Activated gamma-delta T cell treated with Interleukin-2 at 50 U/mL for 16 hours (primary cell): ENCODE measurements around the gene FCHSD2.
"Not testable (repeated sequence)": the region's sequence is repeated elsewhere in the genome, so short reads cannot be mapped to it uniquely, and the experiment has no call there.

ENCODE experiments used
- DNase-seq: peaks from one replicate; pipeline ENCODE4 v3.0.0-alpha.2; 2020

FCHSD2 gene

DNA sequence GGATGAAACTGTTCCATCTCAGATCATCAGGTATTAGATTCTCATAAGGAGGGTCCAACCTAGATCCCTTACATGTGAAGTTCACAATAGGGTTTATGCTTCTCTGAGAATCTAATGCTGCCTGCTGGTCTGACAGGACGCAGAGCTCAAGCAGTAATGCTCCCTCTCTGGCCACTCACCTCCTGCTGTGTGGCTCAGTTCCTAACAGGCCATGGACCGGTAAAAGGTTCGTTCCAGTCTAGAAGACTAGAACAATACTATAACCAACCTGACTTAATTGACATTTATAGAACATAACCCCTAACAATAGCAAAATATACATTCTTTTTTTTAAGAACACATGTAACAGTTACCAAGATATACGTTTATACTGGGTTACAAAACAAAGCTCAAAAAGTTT, 282.1 kb downstream of the FCHSD2 start:
- no peak for DNase-seq

DNA sequence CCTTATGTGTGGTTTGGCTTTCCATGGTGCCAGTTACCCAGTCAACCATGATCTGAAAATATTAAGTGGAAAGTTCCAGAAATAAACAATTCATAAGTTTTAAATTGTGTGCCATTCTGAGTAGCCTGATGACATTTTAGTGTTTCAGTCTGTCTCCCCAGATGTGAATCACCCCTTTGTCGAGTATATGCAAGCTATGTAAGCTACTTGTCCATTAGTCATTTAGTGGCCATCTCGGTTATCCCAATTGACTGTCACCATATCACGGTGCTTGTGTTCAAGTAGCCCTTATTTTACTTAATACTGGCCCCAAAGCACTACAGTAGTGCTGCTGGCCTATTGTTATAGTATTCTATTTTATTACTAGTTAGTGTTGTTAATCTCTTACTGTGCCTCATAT, 283.0 kb downstream of the FCHSD2 start:
- DNase-seq: no peak

DNA sequence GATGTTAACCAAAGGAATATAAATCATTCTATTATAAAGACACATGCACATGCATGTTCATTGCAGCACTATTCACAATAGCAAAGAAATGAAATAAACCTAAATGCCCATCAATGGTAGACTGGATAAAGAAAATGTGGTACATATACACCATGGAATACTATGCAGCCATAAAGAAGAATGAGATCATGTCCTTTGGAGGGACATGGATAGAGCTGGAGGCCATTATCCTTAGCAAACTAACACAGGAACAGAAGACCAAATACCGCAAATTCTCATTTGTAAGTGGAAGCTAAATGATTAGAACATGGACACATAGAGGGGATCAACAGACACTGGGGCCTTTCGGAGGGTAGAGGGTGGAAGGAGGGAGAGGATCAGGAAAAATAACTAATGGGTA, 283.9 kb downstream of the FCHSD2 start:
- not testable (repeated sequence) for DNase-seq

DNA sequence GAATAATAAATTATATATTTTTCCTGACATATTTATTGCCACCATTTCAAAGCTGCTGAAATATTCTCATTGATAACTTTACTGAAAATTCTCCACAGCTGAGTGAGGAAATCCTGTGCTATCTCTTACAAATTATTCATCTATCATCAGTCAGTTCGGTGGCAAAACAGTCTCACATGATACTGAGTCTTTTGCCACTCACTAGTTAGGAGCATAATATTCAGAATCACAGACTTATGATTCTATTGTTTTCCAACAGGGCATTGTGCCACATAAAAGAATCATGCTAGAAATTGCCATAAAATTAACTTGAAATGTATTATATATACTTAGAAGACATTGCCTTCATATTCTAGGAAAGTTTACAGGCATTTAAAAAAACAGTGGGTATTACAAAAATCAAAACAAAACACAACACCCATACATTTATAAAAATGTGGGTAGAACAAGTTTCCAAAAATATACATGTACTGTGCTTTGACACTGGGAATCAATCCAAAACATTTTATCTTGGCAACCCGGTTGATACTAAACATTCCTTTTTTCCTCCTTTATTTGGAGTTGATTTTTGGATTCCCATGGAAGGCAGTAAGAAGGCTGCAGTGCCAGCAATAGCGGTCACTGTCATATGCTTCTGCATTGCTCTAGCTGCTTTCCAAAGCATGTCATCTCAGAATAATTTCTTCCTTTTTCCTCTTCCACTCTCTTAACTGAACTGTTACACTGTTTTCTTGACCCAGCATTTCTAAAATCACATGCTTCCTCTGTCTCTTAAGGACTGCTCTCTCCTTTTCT, 285.4 kb downstream of the FCHSD2 start:
- no peak for DNase-seq

DNA sequence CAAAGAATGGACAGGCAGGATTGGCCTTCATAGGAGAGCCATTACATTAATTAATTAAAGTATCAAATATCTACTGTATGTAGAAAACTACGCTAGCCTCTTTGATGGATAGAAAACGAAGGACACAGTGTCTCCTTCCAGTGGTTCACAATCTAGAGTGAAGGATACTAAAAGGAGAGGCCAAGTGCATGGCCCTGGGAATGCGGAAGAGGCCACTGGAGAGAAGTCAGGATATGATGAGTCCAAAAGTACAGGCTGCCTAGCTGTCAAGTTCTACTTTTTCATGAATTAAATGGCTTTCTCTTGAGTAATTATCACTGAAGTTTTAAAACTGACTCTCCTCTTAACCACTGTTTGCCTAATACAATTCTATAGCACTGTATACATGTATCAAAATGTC, 286.1 kb downstream of the FCHSD2 start:
- DNase-seq: no peak

DNA sequence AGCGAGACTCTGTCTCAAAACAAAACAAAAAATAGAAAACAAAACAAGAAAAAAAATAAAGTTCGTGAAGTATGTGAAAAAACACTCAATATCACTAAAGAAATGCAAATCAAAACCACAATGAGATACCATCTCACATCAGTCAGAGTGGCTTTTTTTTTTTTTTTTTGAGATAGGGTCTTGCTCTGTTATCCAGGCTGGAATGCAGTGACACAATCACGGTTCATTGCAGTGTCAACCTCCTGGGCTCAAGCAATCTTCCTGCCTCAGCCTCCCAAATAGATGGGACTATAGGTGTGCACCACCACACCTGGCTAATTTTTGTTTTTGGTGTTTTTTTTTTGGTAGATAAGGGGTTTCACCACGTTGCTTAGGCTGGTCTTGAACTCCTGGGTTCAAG, 290.4 kb downstream of the FCHSD2 start:
- no peak for DNase-seq

DNA sequence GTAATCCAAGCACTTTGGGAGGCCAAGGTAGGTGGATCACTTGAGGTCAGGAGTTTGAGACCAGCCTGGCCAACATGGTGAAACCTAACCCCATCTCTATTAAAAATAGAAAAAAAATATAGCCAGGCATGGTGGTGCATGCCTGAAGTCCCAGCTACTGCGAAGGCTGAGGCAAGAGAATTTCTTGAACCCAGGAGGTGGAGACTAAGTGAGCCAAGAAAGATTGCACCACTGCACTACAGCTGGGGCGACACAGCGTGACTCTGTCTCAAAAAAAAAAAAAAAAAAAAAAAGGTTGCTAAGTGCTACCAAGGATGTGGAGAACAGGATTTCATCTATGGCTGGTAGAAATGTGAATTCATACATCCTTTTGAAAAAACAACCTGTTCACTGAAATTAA, 291.3 kb downstream of the FCHSD2 start:
- no peak for DNase-seq

GRCh38 chr11:72848846-72849466, 293.2 kb downstream of the FCHSD2 start:
- DNase-seq: peak; percentile 31

- DNase-seq: no peak
Observed at GRCh38 chr11:72844356-72844755, 297.8 kb downstream of the FCHSD2 start.

DNA sequence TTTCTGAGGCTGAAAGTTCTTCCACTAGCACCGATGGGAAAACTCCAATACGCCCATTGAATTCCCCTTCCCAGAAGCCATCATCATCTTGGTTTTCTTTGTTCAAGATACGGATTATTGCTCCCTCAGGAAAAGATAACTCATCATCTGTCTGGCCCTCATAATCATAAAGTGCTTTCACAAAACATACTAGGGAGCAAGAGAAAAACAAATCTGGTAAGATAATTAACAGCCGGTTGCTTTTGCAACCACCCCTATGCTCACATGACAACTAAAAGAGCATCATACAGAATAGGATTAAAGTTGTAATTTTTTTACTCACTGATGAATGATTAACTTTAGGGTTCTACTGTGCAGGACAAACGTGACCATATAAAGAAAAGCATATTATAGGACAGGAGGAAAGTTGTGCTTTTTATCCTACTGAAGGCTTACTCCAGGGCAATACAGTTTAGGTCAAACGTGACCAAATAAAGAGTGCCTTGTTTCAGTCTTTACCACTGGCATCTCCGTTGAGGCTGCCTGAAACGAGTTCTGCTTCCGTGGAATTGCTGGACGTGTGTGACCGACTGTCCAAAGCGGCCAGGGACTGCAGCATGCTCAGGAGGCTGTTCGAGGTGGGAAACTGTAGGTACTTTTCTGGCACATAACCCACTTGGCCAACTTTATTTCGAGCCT, 299.3 kb downstream of the FCHSD2 start:
- no peak for DNase-seq

DNA sequence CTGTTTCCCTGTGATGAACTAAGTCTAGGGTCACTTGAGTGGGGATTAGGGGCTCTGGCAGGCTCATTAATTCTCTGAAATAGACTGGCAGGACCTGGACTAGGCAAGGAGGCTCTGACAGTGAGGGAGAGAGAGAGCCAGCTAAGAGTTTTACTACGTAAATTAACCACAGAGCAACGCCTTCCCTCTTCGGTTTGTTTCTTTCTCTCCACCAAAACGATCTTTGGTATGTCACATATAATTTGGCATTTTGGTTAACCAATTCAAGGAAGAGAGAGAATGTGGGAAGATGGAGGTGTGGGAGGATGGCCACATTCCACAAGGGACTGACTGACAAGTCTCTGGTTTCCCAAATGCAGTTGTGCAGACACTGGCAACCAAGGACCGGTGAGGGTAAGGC, 300.0 kb downstream of the FCHSD2 start:
- DNase-seq: no peak

GRCh38 chr11:72841397-72841796, 300.7 kb downstream of the FCHSD2 start:
- DNase-seq: no peak

- DNase-seq: no peak
Observed at GRCh38 chr11:72840780-72841179, 301.3 kb downstream of the FCHSD2 start.

GRCh38 chr11:72838691-72839305, 303.3 kb downstream of the FCHSD2 start:
- no peak for DNase-seq

DNA sequence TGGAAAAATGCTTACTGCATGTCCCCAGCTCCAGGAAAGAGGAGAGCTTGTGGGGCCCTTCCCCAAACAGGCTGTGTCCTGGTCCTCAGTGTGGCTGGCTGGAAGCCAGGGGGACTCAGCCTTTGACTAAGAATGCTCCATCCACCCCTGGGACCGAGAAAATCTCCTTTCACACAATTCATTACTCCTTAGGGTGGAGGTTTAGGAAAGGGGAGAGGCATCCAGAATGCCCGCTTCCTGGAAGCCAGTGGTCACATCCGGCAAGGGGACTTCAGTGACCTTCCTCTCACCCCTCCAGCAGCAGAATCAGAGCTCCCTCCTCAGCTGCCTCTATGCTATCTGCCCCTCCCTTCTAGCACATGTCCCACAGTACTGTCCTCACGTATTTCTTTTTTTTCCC, 306.0 kb downstream of the FCHSD2 start:
- no peak for DNase-seq

- no peak for DNase-seq
Observed at GRCh38 chr11:72834905-72835304, 307.2 kb downstream of the FCHSD2 start.

DNA sequence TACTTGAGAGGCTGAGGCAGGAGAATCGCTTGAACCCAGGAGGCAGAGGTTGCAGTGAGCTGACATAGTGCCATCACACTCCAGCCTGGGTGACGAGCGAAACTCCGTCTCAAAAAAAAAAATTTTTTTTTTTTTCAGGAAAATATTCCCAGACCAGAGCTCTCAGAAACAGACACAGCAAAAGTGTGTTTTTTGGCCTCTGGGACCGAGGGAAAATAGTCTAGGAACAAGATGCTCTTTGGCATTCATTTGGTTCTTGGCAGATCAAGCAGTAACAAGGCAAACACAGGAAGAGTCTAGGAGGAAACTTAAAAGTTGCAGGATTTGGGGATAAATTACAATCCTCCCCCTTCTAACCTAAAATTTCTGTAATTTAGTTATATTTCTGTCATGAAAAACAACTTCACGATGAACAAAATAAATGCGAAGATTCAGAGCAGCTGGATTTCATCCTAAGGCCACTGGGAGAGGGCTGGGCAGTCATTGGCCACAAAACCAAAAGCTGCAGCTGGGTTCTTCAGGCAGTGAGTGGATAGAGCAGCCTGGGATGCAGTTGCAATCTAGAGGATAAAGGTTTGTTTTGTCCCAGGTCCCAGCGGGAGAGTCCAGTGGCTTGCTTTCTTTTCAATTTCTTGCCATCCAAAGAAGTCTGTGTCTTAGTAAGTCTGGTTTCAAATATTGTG, 308.2 kb downstream of the FCHSD2 start:
- DNase-seq: no peak

- DNase-seq: no peak
Observed at GRCh38 chr11:72833083-72833733, 308.9 kb downstream of the FCHSD2 start.

DNA sequence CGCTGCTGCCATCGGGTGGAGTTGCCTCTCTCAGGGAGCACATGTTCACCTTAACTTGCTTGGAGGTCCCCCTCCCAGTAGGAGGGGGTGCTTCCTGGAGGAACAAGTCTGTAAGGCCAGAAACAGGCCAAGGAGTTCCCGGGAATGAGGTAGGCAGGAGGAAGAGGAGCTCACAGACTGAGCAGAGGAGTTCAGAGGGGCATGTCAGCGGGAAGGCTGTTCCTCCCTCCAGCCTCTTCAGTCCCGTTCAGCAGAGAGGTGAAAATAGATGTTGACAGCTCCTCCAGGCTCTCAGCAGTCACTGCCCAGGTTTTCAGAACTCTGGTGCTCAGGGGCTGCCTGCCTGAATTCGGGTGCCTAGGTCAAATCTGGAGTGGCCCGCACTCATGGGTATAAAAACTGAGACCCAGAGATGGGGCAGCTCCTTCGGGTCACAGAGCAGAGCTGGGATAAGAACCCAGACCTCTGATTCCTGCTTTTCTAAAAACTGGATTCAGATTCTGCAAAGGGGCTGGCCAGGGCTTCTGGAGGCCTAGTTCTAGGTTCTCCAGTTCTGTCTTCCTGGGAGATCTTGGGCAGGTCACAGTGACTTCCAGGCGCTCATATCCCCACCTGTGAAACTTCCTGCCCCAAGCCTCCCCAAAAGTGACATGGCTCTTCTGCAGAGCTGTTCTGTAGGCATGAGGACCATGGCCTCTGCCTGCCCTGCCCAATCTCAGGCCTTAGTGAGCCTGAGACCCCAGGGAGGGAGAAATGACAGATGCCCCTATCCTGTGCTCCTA, 309.6 kb downstream of the FCHSD2 start:
- DNase-seq: no peak

DNA sequence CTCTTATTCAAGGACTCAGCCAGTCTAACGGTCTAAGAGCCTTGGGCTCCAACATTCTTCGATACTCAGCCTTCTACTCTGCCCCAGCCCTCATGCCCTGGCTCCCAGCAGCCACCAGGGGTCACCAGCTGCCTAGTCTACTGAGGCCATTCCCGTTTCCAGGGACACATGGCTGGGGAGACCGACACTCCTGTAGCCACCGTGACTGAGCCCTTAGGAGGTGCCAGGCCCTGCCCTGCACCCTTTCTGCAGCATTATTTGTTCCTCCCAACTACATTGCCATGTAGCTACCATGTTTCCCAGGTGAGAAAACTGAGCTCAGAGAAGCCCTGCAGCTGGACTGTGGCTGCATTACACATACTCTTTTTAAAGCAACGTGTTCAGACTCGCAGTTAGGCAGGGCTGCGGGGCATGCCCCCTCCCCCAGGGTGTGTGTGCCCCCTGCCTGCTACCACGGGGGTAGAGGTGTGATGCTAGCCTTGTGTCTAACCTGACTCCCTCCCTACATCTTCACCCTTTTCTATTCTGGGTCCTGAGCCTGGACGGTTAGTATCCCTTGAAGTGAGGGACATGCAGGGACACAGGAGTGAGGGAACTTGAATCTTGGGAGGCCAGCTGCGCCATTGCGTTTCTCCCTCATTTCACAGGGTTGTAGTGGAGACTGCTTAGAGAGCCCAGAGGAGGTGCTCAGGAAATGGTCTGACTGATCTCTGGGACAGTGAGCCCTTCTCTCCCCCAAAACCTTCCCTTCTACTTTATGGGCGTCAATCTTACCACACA, 310.4 kb downstream of the FCHSD2 start:
- peak; percentile 48 for DNase-seq
